Peyer's patch (tissue), 4 donors: ENCODE measurements around the gene RGS7BP. TPM values are rescaled to one million over a fixed set of nuclear protein-coding genes. Genes with fewer than 3 reads are reported as not detected.

Source experiments
- DNase-seq, 3 donors: peaks; one replicate each; pipeline ENCODE4 v3.0.0-alpha.2; 2017 to 2019
- H3K27ac ChIP-seq, 4 donors: fragments of 200-600 bp; sonication (generic); one replicate each; pipeline ENCODE4 v1.5.1; 2016 to 2019
- H3K27me3 ChIP-seq, 2 donors: fragments of 200-600 bp; sonication (generic); one replicate each; pipeline ENCODE4 v1.5.1; 2019
- H3K36me3 ChIP-seq, 3 donors: fragments of 200-600 bp; sonication (generic); one replicate each; pipeline ENCODE4 v1.5.1; 2016 to 2019
- H3K4me1 ChIP-seq, 4 donors: fragments of 200-600 bp; sonication (generic); one replicate each; pipeline ENCODE4 v1.5.1; 2016 to 2019
- H3K4me3 ChIP-seq, 4 donors: fragments of 200-600 bp; sonication (generic); 1 replicate in 3 of 4; 2 replicates in 1 of 4; pipeline ENCODE4 v1.5.1; 2016 to 2019; ENCODE audit warnings: mild to moderate bottlenecking in 1 of 4
- H3K9me3 ChIP-seq, 4 donors: fragments of 200-600 bp; sonication (generic); one replicate each; pipeline ENCODE4 v1.5.1; 2016 to 2019; ENCODE audit warnings: mild to moderate bottlenecking in 1 of 4
- CTCF ChIP-seq, 6 experiments: fragments of 450-650 bp in 4 of 6; fragments of 200-600 bp in 2 of 6; sonication (generic) in 1 of 6; IDR thresholded peaks; one replicate each; pipeline ENCODE4 v1.5.1; 2017 to 2019; ENCODE audit warnings: antibody characterized with exemption in 6 of 6, mild to moderate bottlenecking in 3 of 6, moderate library complexity in 1 of 6
- POLR2A ChIP-seq, 2 donors: fragments of 450-650 bp; IDR thresholded peaks; one replicate each; pipeline ENCODE4 v1.5.1; 2017; ENCODE audit warnings: antibody characterized with exemption in 2 of 2, mild to moderate bottlenecking in 2 of 2, moderate library complexity in 2 of 2
- total RNA-seq, 4 donors: library from RNA; depleted of rRNA; stranded (reverse); fragments of >200 nt; gene quantifications; one replicate each; pipeline ENCODE4 v1.1.0, GENCODE V29; 2016

RGS7BP gene
- total RNA-seq, 4 donors from 2014 or later = 0.35 to 2.5 (median 1.2) TPM

GRCh38 chr5:64632251-64632650, 126.4 kb downstream of the RGS7BP start:
- Histone ChIP-seq H3K4me3 (no peak overlapping the region), H3K9me3 (no peaks in the 10 kb centered on the region), H3K36me3 (no peaks in the 10 kb centered on the region), H3K27ac (no peak overlapping the region), H3K27me3 (no peaks in the 10 kb centered on the region), H3K4me1 (no peaks in the 10 kb centered on the region)
- DNase-seq = no peak
- no peak for TF ChIP-seq CTCF (IDR thresholded peaks at IDR 0.05)
- no peak for TF ChIP-seq POLR2A (IDR thresholded peaks at IDR 0.05)

GRCh38 chr5:64634997-64635686, 129.3 kb downstream of the RGS7BP start:
- DNase-seq = no peak
- no peaks in the 10 kb centered on the region for H3K27me3 ChIP-seq
- TF ChIP-seq CTCF (IDR thresholded peaks at IDR 0.05) (peak; percentile 45 to 84 (median 76)), POLR2A (IDR thresholded peaks at IDR 0.05) (no peak)
- H3K9me3 ChIP-seq = no peaks in the 10 kb centered on the region
- no peaks in the 10 kb centered on the region for H3K36me3 ChIP-seq
- no peak overlapping the region for H3K4me3 ChIP-seq
- no peak overlapping the region for H3K27ac ChIP-seq
- H3K4me1 ChIP-seq = no peaks in the 10 kb centered on the region

GRCh38 chr5:64637144-64637543, 131.3 kb downstream of the RGS7BP start:
- Histone ChIP-seq H3K27ac (no peak overlapping the region), H3K36me3 (no peaks in the 10 kb centered on the region), H3K27me3 (no peaks in the 10 kb centered on the region), H3K4me1 (no peaks in the 10 kb centered on the region), H3K4me3 (no peak overlapping the region), H3K9me3 (no peaks in the 10 kb centered on the region)
- TF ChIP-seq CTCF (IDR thresholded peaks at IDR 0.05) (no peak), POLR2A (IDR thresholded peaks at IDR 0.05) (no peak)
- DNase-seq = no peak

- H3K36me3 ChIP-seq = no peaks in the 10 kb centered on the region
- DNase-seq = no peak
- H3K4me3 ChIP-seq = no peak overlapping the region
- H3K27ac ChIP-seq = no peak overlapping the region
- H3K4me1 ChIP-seq = no peaks in the 10 kb centered on the region
- no peaks in the 10 kb centered on the region for H3K27me3 ChIP-seq
- TF ChIP-seq CTCF (IDR thresholded peaks at IDR 0.05) (no peak), POLR2A (IDR thresholded peaks at IDR 0.05) (no peak)
- H3K9me3 ChIP-seq = no peaks in the 10 kb centered on the region
Measured at GRCh38 chr5:64637837-64638443, 132.1 kb downstream of the RGS7BP start.

GRCh38 chr5:64644831-64645230, 139.0 kb downstream of the RGS7BP start:
- Histone ChIP-seq H3K36me3 (no peaks in the 10 kb centered on the region), H3K4me3 (no peak overlapping the region), H3K9me3 (no peaks in the 10 kb centered on the region), H3K4me1 (no peaks in the 10 kb centered on the region), H3K27me3 (no peaks in the 10 kb centered on the region), H3K27ac (no peak overlapping the region)
- DNase-seq = no peak
- TF ChIP-seq CTCF (IDR thresholded peaks at IDR 0.05) (no peak), POLR2A (IDR thresholded peaks at IDR 0.05) (no peak)
